Measurements from ENCODE around the gene OPRM1. TPM values are rescaled to one million over a fixed set of nuclear protein-coding genes. Genes with fewer than 3 reads are reported as not detected.

Gene OPRM1
- total RNA-seq, 1 donor from 2014 or later = not detected

DNA sequence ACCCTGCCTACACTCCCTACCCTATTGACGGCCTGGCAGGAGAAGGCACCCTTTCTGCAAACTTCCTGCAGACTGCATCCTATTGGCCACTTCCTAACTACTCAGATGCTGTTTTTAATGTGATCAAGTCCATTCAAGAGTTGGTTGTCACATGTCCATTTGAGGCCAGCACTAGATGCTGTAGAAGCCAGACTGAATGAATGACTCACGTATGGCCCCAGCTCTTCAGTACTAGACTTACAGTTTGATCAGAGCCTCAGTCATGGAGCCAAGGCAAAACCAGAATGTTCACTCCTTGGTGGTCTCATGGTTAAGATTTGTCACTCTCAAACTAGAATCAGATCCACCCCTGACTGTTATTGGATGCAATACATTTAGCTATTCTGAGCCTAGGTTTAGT is 101.7 kb downstream of the OPRM1 start:
- Mint-ChIP-seq H3K9me3 (ENCODE audit: unreplicated experiment) (no peaks in the 10 kb centered on the region), H3K36me3 (ENCODE audit: low read depth, unreplicated experiment) (no peaks in the 10 kb centered on the region), H3K27me3 (ENCODE audit: low read depth, unreplicated experiment) (peaks cover 6% of the 10 kb centered on the region), H3K4me3 (ENCODE audit: unreplicated experiment) (no peak overlapping the region), H3K27ac (ENCODE audit: unreplicated experiment) (no peak overlapping the region), H3K4me1 (ENCODE audit: low read depth, unreplicated experiment) (peaks cover 3% of the 10 kb centered on the region)
- no peaks in the 10 kb centered on the region for H3K27me3 ChIP-seq (ENCODE audit: insufficient read depth, low read length)
- H3K4me1 ChIP-seq (ENCODE audit: insufficient read depth, low read length) = no peaks in the 10 kb centered on the region
- H3K36me3 ChIP-seq (ENCODE audit: insufficient read depth, low read length) = no peaks in the 10 kb centered on the region
- H3K9ac ChIP-seq (ENCODE audit: low read length) = no peak overlapping the region
- H3K79me2 ChIP-seq (ENCODE audit: insufficient read depth, low read length) = no peaks in the 10 kb centered on the region
- TF ChIP-seq, protein P1, sequence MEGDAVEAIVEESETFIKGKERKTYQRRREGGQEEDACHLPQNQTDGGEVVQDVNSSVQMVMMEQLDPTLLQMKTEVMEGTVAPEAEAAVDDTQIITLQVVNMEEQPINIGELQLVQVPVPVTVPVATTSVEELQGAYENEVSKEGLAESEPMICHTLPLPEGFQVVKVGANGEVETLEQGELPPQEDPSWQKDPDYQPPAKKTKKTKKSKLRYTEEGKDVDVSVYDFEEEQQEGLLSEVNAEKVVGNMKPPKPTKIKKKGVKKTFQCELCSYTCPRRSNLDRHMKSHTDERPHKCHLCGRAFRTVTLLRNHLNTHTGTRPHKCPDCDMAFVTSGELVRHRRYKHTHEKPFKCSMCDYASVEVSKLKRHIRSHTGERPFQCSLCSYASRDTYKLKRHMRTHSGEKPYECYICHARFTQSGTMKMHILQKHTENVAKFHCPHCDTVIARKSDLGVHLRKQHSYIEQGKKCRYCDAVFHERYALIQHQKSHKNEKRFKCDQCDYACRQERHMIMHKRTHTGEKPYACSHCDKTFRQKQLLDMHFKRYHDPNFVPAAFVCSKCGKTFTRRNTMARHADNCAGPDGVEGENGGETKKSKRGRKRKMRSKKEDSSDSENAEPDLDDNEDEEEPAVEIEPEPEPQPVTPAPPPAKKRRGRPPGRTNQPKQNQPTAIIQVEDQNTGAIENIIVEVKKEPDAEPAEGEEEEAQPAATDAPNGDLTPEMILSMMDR (IDR thresholded peaks at IDR 0.05; ENCODE audit: insufficient read depth, low read depth, low read length) = no peak
- TF ChIP-seq EZH2 (IDR thresholded peaks at IDR 0.05; ENCODE audit: insufficient read depth, low read length) = no peak
- H3K9me3 ChIP-seq (ENCODE audit: insufficient read depth, low read depth, low read length) = no peaks in the 10 kb centered on the region
- H2AFZ ChIP-seq (ENCODE audit: low read depth, low read length) = no peak overlapping the region
- FAIRE-seq (peak; percentile 20), DNase-seq (ENCODE audit: low read depth) (no peak)
- H4K20me1 ChIP-seq (ENCODE audit: insufficient read depth, low read length) = no peaks in the 10 kb centered on the region
- H3K4me3 ChIP-seq (ENCODE audit: insufficient read depth, low read depth, low read length) = no peak overlapping the region
- H3K4me2 ChIP-seq (ENCODE audit: low read length) = no peak overlapping the region
- H3K27ac ChIP-seq (ENCODE audit: low read depth, low read length) = no peak overlapping the region

DNA sequence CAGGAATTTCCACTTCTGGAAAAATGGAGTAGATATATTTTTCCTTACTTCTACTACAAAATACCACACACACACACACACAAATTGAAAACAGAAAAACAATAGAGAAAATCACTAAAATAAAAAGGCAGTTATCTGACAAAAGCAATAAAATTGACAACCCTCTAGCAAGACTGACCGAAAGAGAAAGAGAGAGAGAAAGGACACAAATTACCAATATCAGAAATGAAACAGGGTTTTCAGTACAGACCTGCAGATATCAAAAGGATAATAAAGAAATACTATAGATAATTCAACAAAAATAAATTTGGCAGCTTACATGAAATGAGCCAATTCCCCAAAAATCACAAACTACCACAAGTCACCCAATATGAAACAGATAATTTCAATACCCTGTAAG is 104.7 kb downstream of the OPRM1 start:
- H3K36me3 Mint-ChIP-seq (ENCODE audit: low read depth, unreplicated experiment) = no peaks in the 10 kb centered on the region
- Histone ChIP-seq H2AFZ (ENCODE audit: low read depth, low read length) (no peak overlapping the region), H4K20me1 (ENCODE audit: insufficient read depth, low read length) (no peaks in the 10 kb centered on the region), H3K27me3 (ENCODE audit: insufficient read depth, low read length) (no peaks in the 10 kb centered on the region), H3K79me2 (ENCODE audit: insufficient read depth, low read length) (no peaks in the 10 kb centered on the region), H3K4me1 (ENCODE audit: insufficient read depth, low read length) (no peaks in the 10 kb centered on the region), H3K4me3 (ENCODE audit: insufficient read depth, low read depth, low read length) (no peak overlapping the region), H3K9me3 (ENCODE audit: insufficient read depth, low read depth, low read length) (no peaks in the 10 kb centered on the region), H3K4me2 (ENCODE audit: low read length) (no peak overlapping the region), H3K9ac (ENCODE audit: low read length) (no peak overlapping the region), H3K27ac (ENCODE audit: low read depth, low read length) (no peak overlapping the region), H3K36me3 (ENCODE audit: insufficient read depth, low read length) (no peaks in the 10 kb centered on the region)
- H3K9me3 Mint-ChIP-seq (ENCODE audit: unreplicated experiment) = peaks cover 9% of the 10 kb centered on the region
- H3K27me3 Mint-ChIP-seq (ENCODE audit: low read depth, unreplicated experiment) = peaks cover 19% of the 10 kb centered on the region
- no peak for DNase-seq (ENCODE audit: low read depth)
- no peak overlapping the region for H3K4me3 Mint-ChIP-seq (ENCODE audit: unreplicated experiment)
- H3K4me1 Mint-ChIP-seq (ENCODE audit: low read depth, unreplicated experiment) = peaks cover 3% of the 10 kb centered on the region
- FAIRE-seq = no peak
- no peak overlapping the region for H3K27ac Mint-ChIP-seq (ENCODE audit: unreplicated experiment)
- no peak for TF ChIP-seq EZH2 (IDR thresholded peaks at IDR 0.05; ENCODE audit: insufficient read depth, low read length)

DNA sequence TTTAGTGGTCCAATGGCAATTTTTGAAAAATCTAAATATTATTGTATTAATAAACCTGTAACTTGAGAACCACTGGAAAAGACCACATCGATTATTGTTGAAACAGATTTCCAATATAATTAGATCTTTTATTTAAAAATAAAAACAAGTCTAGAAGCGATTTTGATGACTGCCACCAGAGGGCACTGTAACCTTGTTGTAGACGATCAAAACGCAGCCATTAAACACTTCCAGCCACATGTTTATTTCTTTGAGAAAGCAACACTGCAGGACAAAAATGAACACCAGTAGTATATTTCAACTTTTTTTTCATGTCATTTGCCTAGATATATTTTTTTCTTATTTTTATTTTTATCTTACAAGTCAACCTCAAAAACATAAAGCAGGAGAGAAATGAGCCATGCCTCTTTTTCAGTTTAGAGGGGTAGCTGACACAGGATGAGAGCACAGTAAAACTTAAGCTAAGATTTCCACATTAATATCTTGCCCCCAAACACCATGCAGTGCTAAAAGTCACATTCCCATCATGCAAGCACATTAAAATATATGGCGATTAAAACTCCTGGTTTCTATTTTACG is 115.4 kb downstream of the OPRM1 start:
- H3K36me3 ChIP-seq (ENCODE audit: insufficient read depth, low read length) = no peaks in the 10 kb centered on the region
- no peak overlapping the region for H3K4me3 ChIP-seq (ENCODE audit: insufficient read depth, low read depth, low read length)
- H4K20me1 ChIP-seq (ENCODE audit: insufficient read depth, low read length) = no peaks in the 10 kb centered on the region
- no peak overlapping the region for H3K27ac ChIP-seq (ENCODE audit: low read depth, low read length)
- Mint-ChIP-seq H3K27ac (ENCODE audit: unreplicated experiment) (peak overlapping the region; percentile 3), H3K4me1 (ENCODE audit: low read depth, unreplicated experiment) (no peaks in the 10 kb centered on the region), H3K9me3 (ENCODE audit: unreplicated experiment) (no peaks in the 10 kb centered on the region), H3K4me3 (ENCODE audit: unreplicated experiment) (no peak overlapping the region), H3K36me3 (ENCODE audit: low read depth, unreplicated experiment) (no peaks in the 10 kb centered on the region), H3K27me3 (ENCODE audit: low read depth, unreplicated experiment) (peaks cover 8% of the 10 kb centered on the region)
- H3K4me1 ChIP-seq (ENCODE audit: insufficient read depth, low read length) = no peaks in the 10 kb centered on the region
- TF ChIP-seq EZH2 (IDR thresholded peaks at IDR 0.05; ENCODE audit: insufficient read depth, low read length) = no peak
- TF ChIP-seq, protein P1 (IDR thresholded peaks at IDR 0.05; ENCODE audit: insufficient read depth, low read depth, low read length) = peak; percentile 74
- DNase-seq (ENCODE audit: low read depth) (peak; percentile 34), FAIRE-seq (no peak)
- H3K4me2 ChIP-seq (ENCODE audit: low read length) = no peak overlapping the region
- no peaks in the 10 kb centered on the region for H3K27me3 ChIP-seq (ENCODE audit: insufficient read depth, low read length)
- H2AFZ ChIP-seq (ENCODE audit: low read depth, low read length) = no peak overlapping the region
- no peaks in the 10 kb centered on the region for H3K79me2 ChIP-seq (ENCODE audit: insufficient read depth, low read length)
- no peaks in the 10 kb centered on the region for H3K9me3 ChIP-seq (ENCODE audit: insufficient read depth, low read depth, low read length)
- H3K9ac ChIP-seq (ENCODE audit: low read length) = no peak overlapping the region
